Stimulated activated CD8-positive, alpha-beta memory T cell treated with anti-CD3 and anti-CD28 coated beads, Interleukin-15, amount 100 ng/mL, for 4 hours (primary cell): ENCODE measurements around the gene STARD13.
"Not testable (repeated sequence)": the region's sequence is repeated elsewhere in the genome, so short reads cannot be mapped to it uniquely, and the experiment has no call there.

ENCODE experiments used
- DNase-seq, 2 donors: peaks; one replicate each; pipeline ENCODE4 v3.0.0-alpha.2; 2020; ENCODE audit warnings: low read depth in 2 of 2

The STARD13 gene

DNA sequence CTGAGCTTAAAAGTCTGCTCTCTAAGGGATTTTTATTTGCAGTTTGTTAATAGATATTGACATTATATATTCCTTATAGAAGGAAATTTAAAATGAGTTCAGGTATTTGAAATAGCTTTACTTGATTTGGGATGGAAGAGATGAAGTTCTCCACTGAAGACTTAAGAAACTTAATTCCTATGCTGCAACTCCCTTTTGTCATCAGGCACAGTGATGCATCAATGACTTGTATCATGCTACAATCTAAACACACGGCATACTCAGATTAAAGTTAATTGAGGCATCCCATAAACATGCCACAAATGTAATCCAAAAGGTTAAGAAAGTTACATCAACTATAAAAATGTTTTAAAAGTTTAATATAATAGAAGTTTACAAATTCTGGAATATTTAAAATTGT, 109.0 kb downstream of the STARD13 start:
- DNase-seq, result no peak

DNA sequence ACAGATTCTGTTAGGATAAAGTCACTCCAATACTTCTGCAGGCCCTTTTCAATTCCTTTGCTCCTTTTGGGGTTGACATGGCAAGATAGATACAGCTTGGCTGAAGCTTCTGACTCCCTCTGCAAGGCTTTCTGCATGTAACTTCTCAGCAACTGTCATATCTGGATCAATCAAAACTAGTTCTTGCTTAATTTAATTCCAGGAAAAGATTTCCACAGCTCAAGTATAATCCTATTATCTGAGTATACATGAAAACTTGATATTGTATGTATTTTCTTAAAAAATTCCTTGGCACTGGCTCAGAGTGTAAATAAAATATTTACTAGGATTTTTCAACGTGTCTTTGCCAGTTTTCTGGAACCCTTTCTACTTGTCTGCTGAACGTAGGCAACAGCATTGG, 109.6 kb downstream of the STARD13 start:
- DNase-seq, result no peak

DNA sequence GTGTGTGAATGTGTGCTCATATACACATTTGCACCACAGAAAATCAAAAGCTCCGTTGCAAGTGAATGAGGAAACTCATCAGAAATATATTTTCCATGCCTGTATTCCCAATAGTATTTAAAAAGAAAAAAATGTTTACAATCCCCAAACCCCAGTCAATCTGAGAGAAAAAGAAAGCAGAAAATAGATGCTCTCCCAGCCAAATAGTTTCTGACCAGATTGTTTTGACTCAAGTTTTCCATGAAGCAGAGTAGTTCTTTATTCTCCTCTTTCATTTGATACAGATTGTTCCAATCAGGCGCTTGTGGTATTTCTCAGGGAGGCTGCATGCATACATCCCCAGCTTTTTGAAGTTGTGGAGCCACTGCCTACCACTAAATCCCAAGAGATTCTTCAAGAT, 110.6 kb downstream of the STARD13 start:
- DNase-seq, result no peak

DNA sequence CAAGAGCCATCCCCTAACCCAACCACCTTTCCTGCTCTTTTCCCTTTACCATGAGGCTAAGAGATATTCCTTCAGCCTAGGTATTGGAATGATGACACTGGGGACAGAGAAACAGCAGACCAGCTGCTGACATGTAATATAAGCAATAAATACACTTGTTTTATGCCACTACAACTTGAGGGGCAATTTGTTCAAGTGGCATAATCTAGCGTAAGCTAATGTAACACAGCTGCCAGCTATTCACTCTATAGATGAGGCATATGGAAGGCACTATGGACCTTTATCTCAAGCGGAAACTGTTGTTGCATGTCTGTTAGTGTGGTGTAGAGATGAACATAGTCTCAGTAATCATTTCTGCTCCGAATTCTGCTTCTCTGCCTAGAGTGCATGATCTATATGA, 111.1 kb downstream of the STARD13 start:
- DNase-seq, result no peak

DNA sequence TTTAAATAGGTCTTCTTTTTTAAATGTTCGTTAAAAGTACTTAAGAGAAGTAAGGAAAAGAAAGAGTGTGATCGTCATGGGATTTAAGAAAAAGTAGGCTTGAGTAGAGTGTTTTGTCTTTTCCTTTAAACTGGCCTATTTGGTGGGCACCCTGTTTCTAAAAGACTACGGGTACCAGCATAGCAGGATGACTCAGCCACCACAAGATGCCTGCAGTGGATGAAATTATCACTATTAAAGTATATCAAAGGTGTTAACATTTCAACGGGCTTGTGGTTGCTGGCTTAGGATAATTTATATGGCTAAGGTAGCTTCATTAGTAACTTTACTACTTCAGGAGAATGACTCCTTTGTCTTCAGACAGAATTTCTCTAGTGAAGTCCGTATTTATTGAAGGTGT, 112.6 kb downstream of the STARD13 start:
- DNase-seq, result no peak

DNA sequence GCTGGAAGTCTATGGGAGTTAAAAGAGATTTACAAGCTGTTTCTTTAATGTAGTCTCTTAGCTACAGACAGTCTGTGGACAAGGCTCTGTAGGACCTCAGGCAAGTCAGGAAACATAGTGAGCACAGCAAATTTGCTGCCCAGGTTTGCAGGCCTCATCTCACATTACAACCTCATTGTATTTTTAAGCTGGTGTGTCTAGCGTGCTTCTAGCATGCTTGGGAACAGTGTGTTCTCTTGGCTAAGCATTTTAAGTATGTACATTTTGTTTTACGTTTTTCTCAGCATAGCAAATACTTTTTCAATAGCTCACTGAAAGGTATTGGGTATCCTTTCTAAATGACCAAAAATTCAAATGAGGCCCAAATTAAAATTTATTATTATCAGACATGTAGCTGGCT, 113.2 kb downstream of the STARD13 start:
- DNase-seq, result no peak

DNA sequence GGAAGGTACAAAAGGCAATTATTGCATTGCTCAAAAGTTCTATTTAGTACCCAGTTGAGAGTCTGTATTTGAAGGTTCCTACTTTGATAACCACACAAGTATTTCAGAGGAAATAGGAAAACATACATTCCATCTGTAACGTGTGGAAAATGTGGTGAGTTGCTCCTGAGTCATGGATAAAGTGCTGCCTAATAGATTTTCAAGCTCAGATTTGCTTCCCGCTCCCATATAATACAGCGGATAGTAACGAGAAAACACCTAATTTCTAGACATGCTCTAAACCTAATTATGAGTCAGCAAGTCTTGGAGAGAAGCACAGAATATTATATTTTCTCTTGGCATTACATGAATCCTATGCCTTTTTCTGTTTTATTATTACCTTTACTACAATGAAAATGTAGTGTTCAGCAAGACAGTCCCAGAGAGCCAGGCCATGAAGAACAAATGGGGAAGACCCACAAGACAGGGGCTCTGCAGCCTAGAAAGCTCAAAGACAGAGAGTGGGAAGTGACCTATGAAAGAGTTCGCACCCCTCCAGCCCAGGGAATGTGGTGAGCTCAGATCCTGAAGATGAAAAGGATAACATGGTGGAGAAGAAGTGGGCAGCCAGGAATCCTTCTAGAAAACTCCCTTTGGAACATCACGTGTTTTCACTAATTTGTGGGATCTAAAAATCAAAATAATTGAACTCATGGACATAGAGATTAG, 116.1 kb downstream of the STARD13 start:
- DNase-seq, result no peak

DNA sequence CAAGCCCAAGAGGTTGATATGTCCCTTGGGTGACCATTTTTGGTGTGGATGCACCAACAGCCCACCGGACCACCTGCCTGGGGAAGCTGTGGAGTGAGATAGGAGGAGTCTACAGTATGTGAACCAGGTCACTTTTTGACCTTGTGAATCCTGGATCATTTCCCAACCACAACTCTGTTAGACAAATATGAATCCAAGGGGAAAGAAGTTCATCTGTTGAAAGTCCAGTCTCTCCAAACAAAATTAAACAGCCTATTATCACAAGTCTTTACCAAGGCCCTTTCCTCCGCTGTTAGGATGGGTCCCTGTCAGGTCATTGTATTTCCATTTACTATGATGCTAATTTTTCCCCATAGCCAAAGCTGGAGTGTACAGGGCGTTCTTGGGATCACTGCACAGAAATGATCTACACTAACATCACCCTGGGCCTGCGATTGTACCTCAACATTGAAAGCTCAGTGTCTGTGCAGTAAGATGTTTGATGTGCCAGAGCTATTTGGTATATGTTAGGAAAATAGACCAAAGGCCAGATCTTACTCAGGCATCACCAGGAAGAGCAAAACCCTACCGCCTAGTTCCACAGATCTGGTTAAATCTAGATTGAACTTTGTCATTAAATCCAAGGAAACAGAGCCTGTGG, 117.1 kb downstream of the STARD13 start:
- DNase-seq, result no peak

DNA sequence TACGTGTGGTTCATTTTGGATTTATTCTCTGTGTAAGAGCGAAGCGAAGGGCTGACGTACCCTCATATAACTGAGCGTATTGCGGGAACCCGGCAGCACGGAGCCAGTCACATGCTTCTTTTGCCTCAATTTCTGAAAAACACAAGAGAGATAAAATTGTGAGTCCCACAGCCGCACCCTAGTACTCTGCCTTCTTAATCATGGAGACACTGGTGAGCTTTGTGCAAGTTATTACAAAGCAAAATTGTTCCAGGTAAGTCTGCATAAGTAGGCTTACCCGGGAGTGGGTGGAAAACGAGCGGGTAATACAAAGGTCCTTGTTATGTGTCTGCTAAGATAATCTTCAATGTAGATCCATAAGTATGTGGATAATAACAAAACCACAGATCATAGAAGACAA, 118.1 kb downstream of the STARD13 start:
- no peak for DNase-seq

DNA sequence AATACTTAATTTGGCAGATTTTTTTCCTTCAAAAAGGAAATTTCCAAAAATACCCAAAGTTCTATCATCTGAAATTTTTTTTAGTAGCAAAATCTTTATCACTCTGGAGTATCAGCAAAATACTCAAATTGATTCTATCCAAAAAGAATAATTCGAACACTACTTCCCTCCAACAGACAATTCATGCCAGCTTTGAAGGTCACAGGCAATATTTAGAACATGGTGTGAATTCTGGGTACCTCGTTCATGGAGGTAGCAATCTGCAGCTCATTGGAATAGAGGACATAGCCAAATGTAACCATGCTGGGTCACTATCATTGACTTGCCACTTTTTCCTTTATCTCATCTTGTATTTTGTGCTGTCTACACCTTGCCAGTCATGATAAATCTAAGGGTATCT, 119.8 kb downstream of the STARD13 start:
- no peak for DNase-seq

DNA sequence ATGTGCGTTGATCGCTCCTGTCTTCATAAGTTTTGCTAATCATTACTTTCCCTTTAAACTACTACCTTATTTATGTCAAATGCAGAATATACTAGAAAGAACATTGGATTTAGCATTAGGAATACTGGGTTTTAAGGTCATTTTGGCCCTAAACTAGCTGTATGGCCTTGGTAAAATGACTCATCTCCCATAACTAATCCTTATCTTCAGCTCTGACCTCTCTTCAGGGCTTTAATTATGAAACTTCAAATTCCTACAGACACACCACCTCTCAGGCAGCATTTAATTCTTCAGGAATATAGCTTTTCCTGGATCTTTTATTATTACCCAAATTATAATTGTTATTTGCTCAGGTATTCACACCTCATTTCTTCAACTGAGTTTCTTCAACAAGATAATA, 121.2 kb downstream of the STARD13 start:
- DNase-seq, result no peak

DNA sequence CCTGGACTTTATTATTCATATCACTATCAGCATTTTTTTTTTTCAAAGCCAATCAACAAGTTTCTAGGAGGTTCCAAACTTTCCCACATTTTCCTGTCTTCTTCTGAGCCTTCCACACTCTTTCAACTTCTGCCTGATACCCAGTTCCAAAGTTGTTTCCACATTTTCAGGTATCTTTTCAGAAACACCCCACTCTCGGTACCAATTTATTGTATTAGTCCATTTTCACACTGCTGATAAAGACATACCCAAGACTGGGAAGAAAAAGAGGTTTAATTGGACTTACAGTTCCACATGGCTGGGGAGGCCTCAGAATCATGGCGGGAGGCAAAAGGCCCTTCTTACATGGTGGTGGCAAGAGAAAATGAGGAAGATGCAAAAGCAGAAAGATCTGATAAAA, 122.8 kb downstream of the STARD13 start:
- not testable (repeated sequence) for DNase-seq

DNA sequence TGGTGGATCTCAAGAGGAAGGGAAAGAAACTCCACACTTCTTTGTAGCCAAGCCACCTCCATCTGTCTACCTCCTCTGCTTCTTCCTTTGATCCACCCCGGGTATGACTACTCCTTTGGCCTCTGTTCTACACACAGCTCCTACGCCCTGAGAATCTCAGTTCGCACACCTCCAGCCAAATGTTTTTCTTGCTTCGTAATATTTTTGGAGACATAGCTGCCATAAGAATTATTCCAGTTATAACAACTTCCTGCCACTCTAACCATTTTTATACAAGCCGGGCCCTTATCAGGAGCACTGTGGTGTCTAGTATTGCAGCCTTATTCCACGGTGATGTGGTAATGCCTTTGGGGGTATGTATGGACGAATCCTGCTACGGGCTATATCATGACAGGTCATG, 126.7 kb downstream of the STARD13 start:
- DNase-seq, result no peak

DNA sequence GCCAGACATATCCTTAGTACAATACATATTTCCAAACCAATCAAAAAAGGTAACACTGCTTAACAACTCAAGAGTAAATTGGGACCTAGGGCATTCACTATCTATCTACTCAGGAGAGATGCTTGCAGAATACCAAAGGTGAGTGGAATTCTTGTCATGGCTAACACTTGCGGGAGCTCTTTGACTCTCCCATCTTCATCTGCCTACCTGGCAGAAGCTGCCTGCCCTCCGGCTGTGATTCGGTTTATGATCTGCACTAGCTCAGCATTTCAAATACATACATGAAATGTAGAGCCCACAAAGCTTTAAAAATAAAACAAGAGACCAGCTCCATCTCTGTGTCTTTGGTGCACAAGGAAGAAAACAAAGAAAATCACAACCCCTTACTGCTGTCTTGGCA, 127.3 kb downstream of the STARD13 start:
- DNase-seq, result no peak

DNA sequence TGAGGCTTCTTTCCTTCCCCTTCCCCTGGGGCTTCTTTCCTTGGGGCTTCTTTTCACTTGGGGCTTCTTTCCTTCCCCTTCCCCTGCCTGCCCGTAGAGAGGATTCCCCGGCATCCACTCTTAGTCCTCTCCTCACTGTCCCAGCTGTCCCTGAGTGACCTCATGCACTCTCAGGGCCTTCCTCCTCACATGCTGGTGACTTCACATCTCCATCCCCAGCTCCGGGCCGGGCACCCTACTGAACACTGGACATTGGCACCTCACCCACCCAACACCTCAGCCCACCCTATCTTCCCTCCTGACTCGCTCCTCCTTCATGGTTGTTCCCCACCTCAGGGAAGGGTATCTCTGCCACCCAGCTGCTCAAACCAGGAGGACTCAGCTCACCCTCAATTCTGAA, 130.6 kb downstream of the STARD13 start:
- DNase-seq, result no peak

DNA sequence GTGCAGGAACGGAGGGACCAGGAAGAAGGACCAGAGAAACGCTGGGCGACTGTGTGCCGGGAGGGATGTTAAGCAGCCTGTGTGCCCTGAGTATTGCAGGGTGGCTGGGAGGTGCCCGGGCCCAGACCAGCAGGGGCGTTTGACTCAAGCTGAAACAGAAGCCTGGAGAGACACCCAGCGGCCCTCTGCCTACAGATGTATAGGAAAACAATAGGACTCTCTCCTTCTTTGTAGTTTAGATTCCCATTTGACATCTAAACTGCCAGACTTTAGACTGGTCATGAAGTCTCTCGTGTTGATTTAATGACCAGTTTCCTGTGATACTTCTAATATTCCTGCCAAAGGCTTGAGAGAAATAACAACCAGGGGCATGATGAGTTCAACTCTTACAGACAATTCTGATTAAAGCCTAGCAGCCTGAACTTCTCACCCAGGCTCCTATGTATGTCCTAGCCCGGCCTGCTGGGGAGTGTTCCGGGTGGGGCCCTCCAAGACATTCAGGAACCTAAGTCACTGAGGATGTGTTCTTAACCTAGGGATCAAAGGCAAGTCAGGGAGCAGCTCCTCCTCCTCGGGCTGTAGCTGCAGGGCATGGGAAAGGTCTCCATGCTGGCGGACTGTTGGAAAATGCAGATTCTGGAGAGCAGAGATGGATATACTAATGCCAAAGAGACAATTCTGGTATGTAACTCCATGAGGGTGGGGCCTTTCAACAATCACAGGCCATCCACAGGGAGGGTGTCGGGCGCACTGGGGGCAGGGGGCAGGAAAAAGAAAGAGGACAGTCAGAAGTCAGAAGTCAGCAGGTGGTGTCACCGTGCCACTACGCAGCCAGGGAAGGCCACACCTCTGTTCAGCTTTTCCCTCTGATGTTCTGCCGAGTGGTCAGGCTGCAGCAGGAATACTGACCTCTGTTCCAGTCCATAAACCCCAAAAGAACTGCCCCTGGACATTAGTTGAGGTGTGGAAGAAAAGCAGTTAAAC, 131.8 kb downstream of the STARD13 start:
- no peak for DNase-seq

DNA sequence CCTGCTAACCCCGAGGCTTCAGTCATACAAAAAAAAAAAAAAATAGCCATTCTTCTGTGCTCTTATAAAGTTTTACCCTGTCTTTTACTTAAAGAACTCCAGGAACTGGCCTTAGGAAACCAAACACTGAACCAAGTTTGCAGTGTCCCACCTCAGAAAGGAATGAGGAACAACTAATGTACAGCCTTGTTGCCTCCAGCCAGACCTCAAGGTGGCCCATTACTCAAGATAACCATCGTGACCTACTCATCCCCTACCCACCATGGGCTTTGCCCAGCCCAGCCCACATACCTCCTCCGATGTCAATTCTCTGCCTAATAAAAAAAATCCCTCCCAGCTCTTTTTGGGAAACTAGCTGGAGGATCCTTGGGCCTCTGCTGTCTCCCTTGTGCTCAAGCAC, 133.2 kb downstream of the STARD13 start:
- no peak for DNase-seq

DNA sequence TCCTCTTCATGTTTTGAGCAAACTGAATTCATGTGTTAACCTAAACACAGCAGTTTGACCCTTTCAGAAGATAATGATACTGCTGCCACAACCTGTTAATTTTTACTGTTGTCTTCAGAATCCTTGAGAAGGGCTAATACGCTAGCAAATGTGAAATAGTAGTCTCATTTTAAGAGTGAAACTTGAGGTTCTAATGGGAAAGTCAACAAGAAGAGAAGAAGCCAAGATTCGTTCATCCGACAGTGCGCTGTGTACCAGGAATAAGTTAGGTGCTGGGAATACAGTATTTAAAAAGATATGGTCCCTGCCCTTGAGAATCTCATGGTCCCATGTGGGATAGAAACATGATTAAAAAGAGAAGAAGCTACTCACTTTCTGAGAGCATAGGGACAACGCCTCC, 134.9 kb downstream of the STARD13 start:
- DNase-seq, result no peak

DNA sequence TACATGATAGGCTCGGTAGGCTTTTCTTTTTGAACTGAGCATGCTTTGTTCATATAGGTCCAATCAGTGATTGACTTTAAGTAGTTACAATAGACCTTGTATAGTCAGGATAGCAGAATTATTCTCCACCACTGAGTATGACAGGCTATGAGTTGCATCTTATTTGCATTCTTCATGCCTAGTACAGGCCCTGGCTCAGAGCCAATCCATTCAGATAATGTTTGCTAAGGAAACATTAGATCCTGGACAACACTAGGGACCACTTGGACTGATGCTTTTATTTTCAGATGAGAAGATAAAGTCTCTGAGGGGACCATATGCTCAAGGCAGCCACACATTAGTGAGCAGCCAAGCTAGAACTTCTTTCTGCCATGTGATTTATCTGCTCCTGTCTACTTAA, 135.4 kb downstream of the STARD13 start:
- no peak for DNase-seq

DNA sequence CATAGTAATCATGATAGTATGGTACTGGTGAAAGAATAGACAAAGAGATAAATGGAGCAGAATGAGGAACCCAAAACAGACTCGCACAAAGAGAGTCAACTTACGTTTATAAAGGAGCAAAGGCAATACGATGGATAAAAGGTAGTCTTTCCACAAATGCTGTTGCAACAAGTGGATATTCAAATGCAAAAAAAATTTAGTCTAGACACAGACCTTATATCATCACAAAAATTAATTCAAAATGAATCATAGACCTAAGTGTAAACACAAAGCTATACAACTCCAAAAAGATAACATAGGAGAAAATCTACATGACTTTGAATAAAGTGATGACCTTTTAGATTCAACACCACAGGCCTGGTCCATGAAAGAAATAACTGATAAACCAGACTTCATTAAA, 137.7 kb downstream of the STARD13 start:
- no peak for DNase-seq

DNA sequence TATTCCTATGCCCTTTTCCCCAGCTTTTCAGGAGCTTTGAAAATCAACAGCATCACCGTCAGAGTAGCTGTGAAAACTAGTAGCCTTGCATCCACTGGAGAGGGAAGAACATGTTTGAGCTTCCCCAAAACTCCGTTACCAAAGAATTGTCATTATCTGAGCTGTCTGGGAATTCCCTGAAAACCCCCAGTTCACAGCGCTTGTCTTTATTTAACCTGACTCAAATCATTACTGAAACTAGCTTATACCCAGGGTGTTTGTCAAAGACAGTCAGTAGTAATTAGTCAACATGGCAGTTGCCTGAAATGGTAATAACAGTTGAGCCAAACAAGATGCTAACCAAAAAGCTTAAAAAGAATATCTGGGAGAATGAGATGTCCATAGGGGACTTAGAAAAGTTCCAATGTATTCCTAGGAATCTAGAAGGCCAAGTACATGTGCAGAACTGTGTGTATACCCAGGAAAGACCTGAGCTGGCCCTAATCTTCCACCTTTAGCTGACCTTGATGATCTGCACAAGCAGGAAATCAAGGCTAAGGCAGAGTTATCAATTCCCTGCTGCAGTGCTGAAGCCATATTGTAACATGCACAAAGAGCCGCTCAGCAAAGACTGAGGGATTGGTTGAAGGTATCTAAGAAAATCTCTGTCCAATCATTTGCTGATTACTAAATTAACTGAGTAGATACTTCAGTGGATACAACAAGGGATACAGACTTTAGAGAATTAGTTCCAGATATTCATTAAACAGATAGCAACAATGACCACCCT, 138.5 kb downstream of the STARD13 start:
- no peak for DNase-seq

DNA sequence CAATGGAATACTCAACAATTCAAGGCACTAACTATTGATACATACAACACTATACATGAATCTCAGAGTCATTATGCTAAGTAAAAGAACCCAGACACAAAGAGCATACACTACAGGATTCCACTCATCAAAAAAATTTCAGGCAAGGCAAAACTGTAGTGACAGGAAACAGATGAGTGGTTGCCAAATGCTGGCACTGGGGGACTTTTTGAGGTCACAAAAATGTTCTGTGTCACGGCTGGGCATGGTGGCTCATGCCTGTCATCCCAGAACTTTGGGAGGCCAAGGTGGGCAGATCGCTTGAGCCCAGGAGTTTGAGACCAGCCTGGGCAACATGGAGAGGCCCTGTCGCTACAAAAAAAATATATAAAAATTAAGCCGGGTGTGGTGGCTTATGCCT, 139.9 kb downstream of the STARD13 start:
- DNase-seq, result no peak
